Endothelial cell (in vitro differentiated cells): Measurements from ENCODE around the gene PLEKHG3. TPM values are rescaled to one million over a fixed set of nuclear protein-coding genes. Genes with fewer than 3 reads are reported as not detected.

Experiments
- DNase-seq: peaks from one replicate; pipeline ENCODE4 v3.0.0; 2021; ENCODE audit warnings: low spot score
- H3K27ac Mint-ChIP-seq: one replicate; pipeline ENCODE4 v1.8.0; 2021; ENCODE audit warnings: mixed read lengths, inconsistent platforms; ENCODE audit not compliant: unreplicated experiment
- H3K27me3 Mint-ChIP-seq: one replicate; pipeline ENCODE4 v1.8.0; 2021; ENCODE audit warnings: mild to moderate bottlenecking, moderate library complexity, mixed read lengths, inconsistent platforms; ENCODE audit not compliant: unreplicated experiment
- H3K36me3 Mint-ChIP-seq: one replicate; pipeline ENCODE4 v1.8.0; 2021; ENCODE audit warnings: mild to moderate bottlenecking, low read depth, mixed read lengths, inconsistent platforms; ENCODE audit not compliant: unreplicated experiment
- H3K4me1 Mint-ChIP-seq: one replicate; pipeline ENCODE4 v1.8.0; 2021; ENCODE audit warnings: mild to moderate bottlenecking, mixed read lengths, inconsistent platforms; ENCODE audit not compliant: unreplicated experiment
- H3K4me3 Mint-ChIP-seq: one replicate; pipeline ENCODE4 v1.8.0; 2021; ENCODE audit warnings: mild to moderate bottlenecking, mixed read lengths, inconsistent platforms; ENCODE audit not compliant: unreplicated experiment
- H3K9me3 Mint-ChIP-seq: one replicate; pipeline ENCODE4 v1.8.0; 2021; ENCODE audit warnings: mixed read lengths, inconsistent platforms; ENCODE audit not compliant: unreplicated experiment
- total RNA-seq: library from RNA; stranded (reverse); fragmentation: NEBNext Ultra II Directional; extraction: Animal tissue kit (Norgen Biotek cat#: 25700); gene quantifications from one replicate; pipeline ENCODE4 v1.2.1, GENCODE V29; 2021; ENCODE audit not compliant: unreplicated experiment
- TF ChIP-seq, protein P1 (sequence below): fragments of 200-600 bp; sonication (generic); IDR thresholded peaks from one replicate; pipeline ENCODE4 v1.5.0; 2021; ENCODE audit warnings: antibody characterized with exemption; ENCODE audit not compliant: unreplicated experiment

The PLEKHG3 gene
- total RNA-seq, 1 donor from 2014 or later, result 31.4 TPM

DNA sequence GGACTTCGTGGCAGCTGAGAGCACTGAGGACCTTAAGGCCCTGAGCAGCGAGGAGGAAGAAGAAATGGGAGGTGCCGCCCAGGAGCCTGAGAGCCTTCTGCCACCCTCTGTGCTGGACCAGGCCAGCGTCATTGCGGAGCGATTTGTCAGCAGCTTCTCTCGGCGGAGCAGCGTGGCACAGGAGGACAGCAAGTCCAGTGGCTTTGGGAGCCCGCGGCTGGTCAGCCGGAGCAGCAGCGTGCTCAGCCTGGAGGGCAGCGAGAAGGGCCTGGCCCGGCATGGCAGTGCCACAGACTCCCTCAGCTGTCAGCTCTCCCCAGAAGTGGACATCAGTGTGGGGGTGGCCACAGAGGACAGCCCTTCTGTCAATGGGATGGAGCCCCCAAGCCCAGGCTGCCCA, 37.0 kb downstream of the PLEKHG3 start:
- TF ChIP-seq, protein P1, sequence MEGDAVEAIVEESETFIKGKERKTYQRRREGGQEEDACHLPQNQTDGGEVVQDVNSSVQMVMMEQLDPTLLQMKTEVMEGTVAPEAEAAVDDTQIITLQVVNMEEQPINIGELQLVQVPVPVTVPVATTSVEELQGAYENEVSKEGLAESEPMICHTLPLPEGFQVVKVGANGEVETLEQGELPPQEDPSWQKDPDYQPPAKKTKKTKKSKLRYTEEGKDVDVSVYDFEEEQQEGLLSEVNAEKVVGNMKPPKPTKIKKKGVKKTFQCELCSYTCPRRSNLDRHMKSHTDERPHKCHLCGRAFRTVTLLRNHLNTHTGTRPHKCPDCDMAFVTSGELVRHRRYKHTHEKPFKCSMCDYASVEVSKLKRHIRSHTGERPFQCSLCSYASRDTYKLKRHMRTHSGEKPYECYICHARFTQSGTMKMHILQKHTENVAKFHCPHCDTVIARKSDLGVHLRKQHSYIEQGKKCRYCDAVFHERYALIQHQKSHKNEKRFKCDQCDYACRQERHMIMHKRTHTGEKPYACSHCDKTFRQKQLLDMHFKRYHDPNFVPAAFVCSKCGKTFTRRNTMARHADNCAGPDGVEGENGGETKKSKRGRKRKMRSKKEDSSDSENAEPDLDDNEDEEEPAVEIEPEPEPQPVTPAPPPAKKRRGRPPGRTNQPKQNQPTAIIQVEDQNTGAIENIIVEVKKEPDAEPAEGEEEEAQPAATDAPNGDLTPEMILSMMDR, result no peak
- no peak overlapping the region for H3K27ac Mint-ChIP-seq
- H3K36me3 Mint-ChIP-seq, result peaks cover 29% of the 10 kb centered on the region
- DNase-seq, result no peak
- H3K4me1 Mint-ChIP-seq, result peaks cover 6% of the 10 kb centered on the region
- no peaks in the 10 kb centered on the region for H3K9me3 Mint-ChIP-seq
- H3K27me3 Mint-ChIP-seq, result peaks cover 10% of the 10 kb centered on the region
- H3K4me3 Mint-ChIP-seq, result peak overlapping the region; percentile 59

DNA sequence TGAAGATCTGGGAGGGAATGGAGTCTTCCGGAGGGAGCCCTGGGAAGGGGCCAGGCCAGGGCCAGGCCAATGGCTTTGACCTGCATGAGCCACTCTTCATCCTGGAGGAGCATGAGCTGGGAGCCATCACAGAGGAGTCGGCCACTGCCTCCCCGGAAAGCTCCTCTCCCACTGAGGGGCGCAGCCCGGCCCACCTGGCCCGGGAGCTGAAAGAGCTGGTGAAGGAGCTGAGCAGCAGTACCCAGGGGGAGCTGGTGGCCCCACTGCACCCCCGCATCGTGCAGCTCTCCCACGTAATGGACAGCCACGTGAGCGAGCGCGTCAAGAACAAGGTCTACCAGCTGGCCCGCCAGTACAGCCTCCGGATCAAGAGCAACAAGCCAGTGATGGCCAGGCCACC, 37.7 kb downstream of the PLEKHG3 start:
- no peak overlapping the region for H3K4me3 Mint-ChIP-seq
- H3K9me3 Mint-ChIP-seq, result no peaks in the 10 kb centered on the region
- peaks cover 10% of the 10 kb centered on the region for H3K4me1 Mint-ChIP-seq
- no peak overlapping the region for H3K27ac Mint-ChIP-seq
- TF ChIP-seq, protein P1, result no peak
- peaks cover 32% of the 10 kb centered on the region for H3K36me3 Mint-ChIP-seq
- peaks cover 10% of the 10 kb centered on the region for H3K27me3 Mint-ChIP-seq
- no peak for DNase-seq

DNA sequence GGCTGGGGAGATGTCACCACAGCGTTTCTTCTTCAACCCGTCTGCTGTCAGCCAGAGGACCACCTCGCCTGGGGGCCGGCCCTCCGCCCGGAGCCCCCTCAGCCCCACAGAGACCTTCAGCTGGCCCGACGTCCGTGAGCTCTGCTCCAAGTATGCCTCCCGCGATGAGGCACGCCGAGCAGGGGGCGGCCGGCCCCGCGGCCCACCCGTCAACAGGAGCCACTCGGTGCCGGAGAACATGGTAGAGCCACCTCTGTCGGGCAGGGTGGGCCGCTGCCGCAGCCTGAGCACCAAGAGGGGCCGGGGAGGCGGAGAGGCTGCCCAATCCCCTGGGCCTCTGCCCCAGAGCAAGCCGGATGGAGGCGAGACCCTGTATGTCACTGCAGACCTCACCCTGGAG, 38.8 kb downstream of the PLEKHG3 start:
- peaks cover 13% of the 10 kb centered on the region for H3K27me3 Mint-ChIP-seq
- H3K4me1 Mint-ChIP-seq, result peaks cover 10% of the 10 kb centered on the region
- TF ChIP-seq, protein P1, result no peak
- no peak for DNase-seq
- H3K9me3 Mint-ChIP-seq, result no peaks in the 10 kb centered on the region
- H3K36me3 Mint-ChIP-seq, result peaks cover 32% of the 10 kb centered on the region
- no peak overlapping the region for H3K27ac Mint-ChIP-seq
- no peak overlapping the region for H3K4me3 Mint-ChIP-seq

- TF ChIP-seq, protein P1, result no peak
- DNase-seq, result no peak
- peaks cover 13% of the 10 kb centered on the region for H3K27me3 Mint-ChIP-seq
These were observed 41.4 kb downstream of the PLEKHG3 start for GRCh38 chr14:64745511-64746091.

GRCh38 chr14:64746298-64747250, 42.4 kb downstream of the PLEKHG3 start:
- H3K9me3 Mint-ChIP-seq, result no peaks in the 10 kb centered on the region
- H3K4me3 Mint-ChIP-seq, result no peak overlapping the region
- peak overlapping the region; percentile 4 for H3K27ac Mint-ChIP-seq

More at GRCh38 chr14:64745511-64746091, 41.4 kb downstream of the PLEKHG3 start:
- Mint-ChIP-seq H3K27ac (no peak overlapping the region), H3K9me3 (no peaks in the 10 kb centered on the region), H3K36me3 (peaks cover 25% of the 10 kb centered on the region), H3K4me1 (peaks cover 10% of the 10 kb centered on the region), H3K4me3 (no peak overlapping the region)

More at GRCh38 chr14:64746298-64747250, 42.4 kb downstream of the PLEKHG3 start:
- H3K27me3 Mint-ChIP-seq, result peaks cover 10% of the 10 kb centered on the region
- peaks cover 18% of the 10 kb centered on the region for H3K36me3 Mint-ChIP-seq
- no peak for DNase-seq
- TF ChIP-seq, protein P1, result no peak
- peaks cover 10% of the 10 kb centered on the region for H3K4me1 Mint-ChIP-seq
